DND-41 (cell line): ENCODE results near the gene CHN1.

ENCODE experiments used
- CTCF ChIP-seq: IDR thresholded peaks from 2 replicates; pipeline ENCODE4 v1.5.1; 2012; ENCODE audit warnings: borderline replicate concordance, low read length, moderate library complexity, mild to moderate bottlenecking; ENCODE audit not compliant: poor library complexity, severe bottlenecking; ENCODE audit errors: extremely low read depth
- EZH2 ChIP-seq: IDR thresholded peaks from 3 replicates; pipeline ENCODE4 v1.6.1; 2012; ENCODE audit warnings: borderline replicate concordance, low read depth, mild to moderate bottlenecking, moderate library complexity, low read length, inconsistent platforms; ENCODE audit not compliant: severe bottlenecking

GRCh38 chr2:174833737-174834136 is 171.4 kb downstream of the CHN1 start:
- no peak for TF ChIP-seq CTCF
- no peak for TF ChIP-seq EZH2
